ENCODE results near the gene ALG3.

DNA sequence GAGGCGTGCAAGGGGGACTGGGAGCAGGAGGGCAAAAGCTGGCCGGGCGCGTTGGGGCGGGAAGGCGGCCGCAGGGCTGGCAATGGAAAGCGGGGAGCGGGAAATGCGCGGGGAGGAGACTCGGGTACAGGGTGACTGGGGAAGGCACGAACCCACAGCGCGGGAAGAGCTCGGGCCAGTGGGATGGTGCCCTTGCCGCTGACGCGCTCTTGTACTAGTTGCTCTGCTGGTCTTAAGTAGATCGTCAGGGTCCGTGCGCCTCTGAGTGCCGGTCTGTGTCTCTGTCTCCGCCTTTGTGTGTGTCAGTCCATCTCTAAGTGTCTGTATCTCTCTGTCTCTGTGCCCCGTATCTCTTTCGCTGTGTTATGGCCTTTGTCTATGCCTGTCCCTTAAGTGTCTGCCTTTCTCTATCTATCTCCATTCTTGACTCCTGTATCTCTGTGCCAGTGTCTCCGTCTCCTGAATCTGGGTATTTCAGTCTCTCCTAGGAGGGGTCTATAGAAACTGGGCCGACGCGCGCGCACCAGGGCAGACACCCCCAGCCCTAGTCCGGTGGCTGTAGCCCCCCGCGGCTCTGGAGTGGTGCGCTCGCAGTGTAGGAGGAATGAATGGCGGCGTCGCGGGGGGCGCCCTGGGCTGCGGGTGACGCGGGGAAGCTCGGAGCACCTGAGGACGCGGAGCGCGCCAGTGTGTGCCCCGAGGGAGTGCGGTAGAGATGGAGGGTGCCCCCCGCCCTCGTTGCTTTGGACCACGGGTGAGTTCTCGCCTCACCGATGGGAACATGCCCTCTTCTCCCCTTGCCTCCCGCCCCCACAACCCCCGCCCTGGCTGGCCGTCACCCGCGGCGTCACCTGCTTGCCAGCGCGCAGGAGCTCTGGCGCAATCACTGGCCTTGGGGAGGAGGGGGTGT lies 13.3 kb upstream of the ALG3 start:
- TF ChIP-seq, protein P1, sequence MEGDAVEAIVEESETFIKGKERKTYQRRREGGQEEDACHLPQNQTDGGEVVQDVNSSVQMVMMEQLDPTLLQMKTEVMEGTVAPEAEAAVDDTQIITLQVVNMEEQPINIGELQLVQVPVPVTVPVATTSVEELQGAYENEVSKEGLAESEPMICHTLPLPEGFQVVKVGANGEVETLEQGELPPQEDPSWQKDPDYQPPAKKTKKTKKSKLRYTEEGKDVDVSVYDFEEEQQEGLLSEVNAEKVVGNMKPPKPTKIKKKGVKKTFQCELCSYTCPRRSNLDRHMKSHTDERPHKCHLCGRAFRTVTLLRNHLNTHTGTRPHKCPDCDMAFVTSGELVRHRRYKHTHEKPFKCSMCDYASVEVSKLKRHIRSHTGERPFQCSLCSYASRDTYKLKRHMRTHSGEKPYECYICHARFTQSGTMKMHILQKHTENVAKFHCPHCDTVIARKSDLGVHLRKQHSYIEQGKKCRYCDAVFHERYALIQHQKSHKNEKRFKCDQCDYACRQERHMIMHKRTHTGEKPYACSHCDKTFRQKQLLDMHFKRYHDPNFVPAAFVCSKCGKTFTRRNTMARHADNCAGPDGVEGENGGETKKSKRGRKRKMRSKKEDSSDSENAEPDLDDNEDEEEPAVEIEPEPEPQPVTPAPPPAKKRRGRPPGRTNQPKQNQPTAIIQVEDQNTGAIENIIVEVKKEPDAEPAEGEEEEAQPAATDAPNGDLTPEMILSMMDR (IDR thresholded peaks at IDR 0.05) = no peak
- TF ChIP-seq EP300 (IDR thresholded peaks at IDR 0.05) (no peak), POLR2A (IDR thresholded peaks at IDR 0.05) (no peak)
